H1 (cell line): ENCODE measurements around the gene RAB3D. TPM values are rescaled to one million over a fixed set of nuclear protein-coding genes. Genes with fewer than 3 reads are reported as not detected.

Experiments
- CTCF ChIA-PET: fragments of 300-600 bp; sonication (Branson Sonifier 250); formaldehyde crosslinking; loops from one replicate; lab custom pipeline; 2021; ENCODE audit not compliant: partially characterized antibody; lab: Charles Lee
- POLR2A ChIA-PET: fragments of 300-600 bp; sonication (Branson Sonifier 250); formaldehyde crosslinking; loops from one replicate; lab custom pipeline; 2021; ENCODE audit warnings: inconsistent platforms; ENCODE audit not compliant: partially characterized antibody; lab: Charles Lee
- DNase-seq, 2 experiments: peaks; one replicate each; pipeline versions ENCODE4 v3.0.0 to v3.0.0-alpha.2; 2010 to 2022; ENCODE audit warnings: low spot score in 2 of 2, low read depth in 1 of 2, mixed read lengths in 1 of 2
- FAIRE-seq: peaks from 2 replicates; lab custom pipeline; 2011; peaks lifted over from hg19 to GRCh38; lab: Jason Lieb, UNC
- H2AFZ ChIP-seq: 2 replicates; pipeline ENCODE4 v1.8.1; 2012; ENCODE audit warnings: low read length, inconsistent platforms
- H2AK5ac ChIP-seq: 2 replicates; pipeline ENCODE4 v1.6.1; 2013; ENCODE audit warnings: low read depth, low read length
- H2BK120ac ChIP-seq: replicated peaks from 2 replicates; pipeline ENCODE3; 2013; ENCODE audit warnings: low read depth, low read length, inconsistent platforms
- H2BK12ac ChIP-seq: 2 replicates; pipeline ENCODE4 v1.6.1; 2013; ENCODE audit warnings: low read depth, low read length
- H2BK15ac ChIP-seq: 2 replicates; pipeline ENCODE4 v1.6.1; 2013; ENCODE audit warnings: low read length
- H2BK20ac ChIP-seq: 2 replicates; pipeline ENCODE4 v1.6.1; 2013; ENCODE audit warnings: low read length
- H2BK5ac ChIP-seq: 2 replicates; pipeline ENCODE4 v1.6.1; 2013; ENCODE audit warnings: low read depth, low read length
- H3K14ac ChIP-seq: 2 replicates; pipeline ENCODE4 v1.6.1; 2013; ENCODE audit warnings: inconsistent platforms; ENCODE audit not compliant: insufficient read length
- H3K18ac ChIP-seq: 2 replicates; pipeline ENCODE4 v1.6.1; 2013; ENCODE audit warnings: low read length; ENCODE audit errors: extremely low read depth
- H3K23ac ChIP-seq: 2 replicates; pipeline ENCODE4 v1.6.1; 2013; ENCODE audit warnings: inconsistent platforms; ENCODE audit not compliant: insufficient read length
- H3K23me2 ChIP-seq: 2 replicates; pipeline ENCODE4 v1.6.1; 2013; ENCODE audit warnings: low read depth, low read length
- H3K27ac ChIP-seq: 2 replicates; pipeline ENCODE4 v1.6.1; 2011; ENCODE audit warnings: low read depth, low read length, inconsistent platforms
- H3K27me3 ChIP-seq, 4 experiments: replicated peaks in 1 of 4; 1 replicate in 1 of 4; 2 replicates in 3 of 4; pipeline versions ENCODE4 v1.6.1 to v1.8.1; 2011 to 2013; ENCODE audit warnings: low read length in 3 of 4, mild to moderate bottlenecking in 3 of 4, inconsistent platforms in 2 of 4, mixed read lengths in 2 of 4, moderate library complexity in 1 of 4; ENCODE audit not compliant: control insufficient read depth in 3 of 4, insufficient read depth in 3 of 4; ENCODE audit errors: extremely low read depth in 1 of 4
- H3K36me3 ChIP-seq, 4 experiments: 2 replicates each; pipeline versions ENCODE4 v1.6.1 to v1.8.1; 2011 to 2013; ENCODE audit warnings: mild to moderate bottlenecking in 4 of 4, low read length in 3 of 4, moderate library complexity in 2 of 4, control low read depth in 1 of 4, inconsistent platforms in 1 of 4; ENCODE audit not compliant: insufficient read depth in 4 of 4, control insufficient read depth in 2 of 4
- H3K4ac ChIP-seq: replicated peaks from 2 replicates; pipeline ENCODE3; 2013; ENCODE audit warnings: low read length, low read depth, mixed read lengths, inconsistent platforms; ENCODE audit not compliant: insufficient read length
- H3K4me1 ChIP-seq, 4 experiments: replicated peaks in 1 of 4; 1 replicate in 1 of 4; 2 replicates in 3 of 4; pipeline versions ENCODE4 v1.6.1 to v1.8.1; 2011 to 2013; ENCODE audit warnings: low read length in 3 of 4, inconsistent platforms in 2 of 4, mixed read lengths in 1 of 4; ENCODE audit not compliant: insufficient read depth in 4 of 4, control insufficient read depth in 3 of 4
- H3K4me2 ChIP-seq, 2 experiments: 2 replicates each; pipeline versions ENCODE4 v1.6.1 to v1.8.1; 2011 to 2013; ENCODE audit warnings: low read depth in 2 of 2, low read length in 2 of 2, control low read depth in 1 of 2, inconsistent platforms in 1 of 2, mild to moderate bottlenecking in 1 of 2; ENCODE audit not compliant: insufficient read depth in 1 of 2
- H3K4me3 ChIP-seq, 4 experiments: fragments of 200-600, 300-600 bp in 1 of 4; sonication (generic), shearing (Covaris generic), sonication (Bioruptor Twin) in 1 of 4; 2 replicates each; pipeline versions ENCODE4 v1.5.1 to v1.8.1; 2011 to 2016; ENCODE audit warnings: low read length in 4 of 4, low read depth in 3 of 4, control low read depth in 2 of 4, inconsistent platforms in 2 of 4, mild to moderate bottlenecking in 2 of 4, mixed read lengths in 1 of 4, moderate library complexity in 1 of 4; ENCODE audit not compliant: insufficient read depth in 2 of 4; ENCODE audit errors: extremely low read depth in 1 of 4
- H3K56ac ChIP-seq: replicated peaks from 2 replicates; pipeline ENCODE3; 2013; ENCODE audit warnings: low read depth, mild to moderate bottlenecking, mixed read lengths, low read length, inconsistent platforms; ENCODE audit not compliant: insufficient read length
- H3K79me1 ChIP-seq: 2 replicates; pipeline ENCODE4 v1.6.1; 2013; ENCODE audit warnings: low read depth, low read length, control low read depth
- H3K79me2 ChIP-seq, 2 experiments: 2 replicates each; pipeline versions ENCODE4 v1.6.1 to v1.8.1; 2012 to 2013; ENCODE audit warnings: low read length in 2 of 2, mild to moderate bottlenecking in 2 of 2, inconsistent platforms in 1 of 2; ENCODE audit not compliant: insufficient read depth in 2 of 2, control insufficient read depth in 1 of 2
- H3K9ac ChIP-seq, 4 experiments: replicated peaks in 1 of 4; 1 replicate in 1 of 4; 2 replicates in 3 of 4; pipeline versions ENCODE4 v1.6.1 to v1.8.1; 2011 to 2013; ENCODE audit warnings: low read depth in 3 of 4, low read length in 3 of 4, control low read depth in 2 of 4, mild to moderate bottlenecking in 2 of 4, moderate library complexity in 2 of 4, inconsistent platforms in 1 of 4; ENCODE audit errors: extremely low read depth in 1 of 4
- H3K9me3 ChIP-seq, 2 experiments: 2 replicates each; pipeline versions ENCODE4 v1.6.1 to v1.8.1; 2012 to 2013; ENCODE audit warnings: mild to moderate bottlenecking in 2 of 2, moderate library complexity in 2 of 2, control low read depth in 1 of 2, inconsistent platforms in 1 of 2, low read depth in 1 of 2, low read length in 1 of 2, mixed read lengths in 1 of 2; ENCODE audit not compliant: insufficient read depth in 2 of 2
- H4K20me1 ChIP-seq, 2 experiments: replicated peaks in 1 of 2; 2 replicates each; pipeline versions ENCODE3 to v1.8.1; 2011 to 2013; ENCODE audit warnings: inconsistent platforms in 2 of 2, low read length in 2 of 2, mild to moderate bottlenecking in 1 of 2; ENCODE audit not compliant: insufficient read depth in 2 of 2, control insufficient read depth in 1 of 2
- H4K5ac ChIP-seq: 2 replicates; pipeline ENCODE4 v1.6.1; 2013; ENCODE audit warnings: low read length, low read depth, mixed read lengths, inconsistent platforms; ENCODE audit not compliant: insufficient read length
- H4K8ac ChIP-seq: 2 replicates; pipeline ENCODE4 v1.8.0; 2013; ENCODE audit warnings: mild to moderate bottlenecking, moderate library complexity, low read length, inconsistent platforms; ENCODE audit not compliant: insufficient read depth; ENCODE audit errors: extremely low read depth
- H4K91ac ChIP-seq: replicated peaks from 2 replicates; pipeline ENCODE3; 2013; ENCODE audit warnings: low read length, mixed read lengths, inconsistent platforms; ENCODE audit not compliant: insufficient read length
- ASH2L ChIP-seq: fragments of 200-600, 300-600 bp; sonication (generic); IDR thresholded peaks from one replicate; pipeline ENCODE4 v1.7.1; 2017; ENCODE audit warnings: low read length
- JUND ChIP-seq: IDR thresholded peaks from 2 replicates; pipeline ENCODE4 v1.6.1; 2011; ENCODE audit warnings: mild to moderate bottlenecking, improper control_type of control experiment, low read length
- WGBS, 2 experiments: shearing (Covaris generic) in 1 of 2; methylation state at CpG; one replicate each; pipeline versions ENCODE4 v1.1.6 to v1.1.7; 2013 to 2015; ENCODE audit warnings: low lambda C conversion rate in 2 of 2, mixed read lengths in 2 of 2, inconsistent platforms in 1 of 2, low coverage in 1 of 2, missing lambda C conversion rate in 1 of 2; ENCODE audit not compliant: insufficient replicate concordance in 2 of 2, insufficient coverage in 1 of 2, insufficient read length in 1 of 2; ENCODE audit errors: extremely low coverage in 1 of 2, missing lambda C conversion rate in 1 of 2; 5-methylcytosine and 5-hydroxymethylcytosine counted together
- polyA plus RNA-seq, 7 experiments: library from polyadenylated mRNA; depleted of rRNA in 3 of 7; stranded (reverse) in 5 of 7; unstranded in 2 of 7; fragments of >200 nt in 5 of 7; fragments of 200-250 nt in 2 of 7; gene quantifications; 1 replicate in 5 of 7; 2 replicates in 1 of 7; 4 replicates in 1 of 7; pipeline versions ENCODE4 v1.2.1 to v1.2.3, GENCODE V29; 2011 to 2013; ENCODE audit warnings: missing spikeins in 2 of 7, mixed read lengths in 2 of 7
- total RNA-seq: library from RNA; stranded (reverse); fragmentation: NEBNext Ultra II Directional; extraction: Animal tissue kit (Norgen Biotek cat#: 25700); gene quantifications from 2 replicates; pipeline ENCODE4 v1.2.1, GENCODE V29; 2021

Gene RAB3D
- total and polyA plus RNA-seq, 2 of the 8 experiments (the other 6 are each of a cell fraction or from before 2014, with no cell fraction given): 17.8 to 23.8 TPM

DNA sequence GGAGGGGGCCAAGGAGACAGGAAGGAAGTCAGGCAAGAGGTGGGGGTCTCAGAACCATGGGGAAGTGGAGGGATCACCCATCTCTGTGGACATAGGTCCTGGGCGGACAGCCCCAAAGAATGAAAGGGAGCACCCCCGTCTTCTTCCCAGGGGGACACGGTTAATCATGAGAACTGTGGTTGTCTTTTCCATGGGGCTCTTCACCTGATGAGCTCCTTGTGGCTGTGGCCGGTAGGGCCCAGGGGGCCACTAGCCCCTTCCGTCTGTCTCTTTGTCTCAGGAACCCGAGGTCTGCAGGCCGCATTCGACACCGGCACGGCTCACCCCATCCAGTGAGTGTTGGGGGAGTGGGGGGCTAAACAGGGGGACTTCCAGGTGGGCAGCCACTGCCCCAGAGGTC is 24.4 kb upstream of the RAB3D start:
- Histone ChIP-seq H2AFZ (no peak overlapping the region), H3K79me2 (no peaks in the 10 kb centered on the region), H3K4me1 (peaks cover 0 to 7% (median 5%) of the 10 kb centered on the region in 4 experiments), H3K56ac (no peak overlapping the region), H3K79me1 (no peaks in the 10 kb centered on the region), H2BK20ac (no peak overlapping the region), H3K9ac (no peak overlapping the region), H3K23ac (no peak overlapping the region), H3K4ac (no peak overlapping the region), H3K23me2 (peaks cover 10% of the 10 kb centered on the region; the same call in 1 of the 2 replicates), H2BK120ac (no peak overlapping the region), H3K4me2 (no peak overlapping the region), H4K8ac (no peak overlapping the region), H3K27ac (no peak overlapping the region), H2AK5ac (no peak overlapping the region), H2BK12ac (no peak overlapping the region), H4K20me1 (no peaks in the 10 kb centered on the region), H2BK5ac (no peak overlapping the region), H3K36me3 (peaks cover 0 to 3% (median 0%) of the 10 kb centered on the region in 4 experiments; a peak in 1 of 8 replicates)
- 88% methylated on average over 9 of the region's 10 CpGs; no CpG with 5 or more reads in 1 of the 2 experiments for WGBS, 2 experiments
- no peak for FAIRE-seq
- ChIA-PET POLR2A (interaction anchor here (1.0 to 1.8 kb wide), 4 partner anchors 9 to 17 kb away, joined by 3 to 7 read pairs (median 4); partner anchors contain the start of gene SWSAP1), CTCF (interaction anchor here (1.0 to 1.2 kb wide), 3 partner anchors 11 to 17 kb away, joined by 3 to 5 read pairs (median 4); partner anchors contain the start of gene SWSAP1)
- TF ChIP-seq JUND: no peak
- TF ChIP-seq ASH2L: no peak
- TF ChIP-seq, all 59 proteins: peak for 0
- no peak overlapping the region for H3K4me3 ChIP-seq
- no peak overlapping the region for H3K18ac ChIP-seq
- peaks cover 0 to 4% (median 2%) of the 10 kb centered on the region in 4 experiments; a peak in 3 of 7 replicates for H3K27me3 ChIP-seq
- no peaks in the 10 kb centered on the region for H3K9me3 ChIP-seq
- H4K91ac ChIP-seq: no peak overlapping the region
- no peak overlapping the region for H3K14ac ChIP-seq
- H2BK15ac ChIP-seq: no peak overlapping the region
- DNase-seq: no peak
- H4K5ac ChIP-seq: no peak overlapping the region
